ENCODE data around the gene TSHZ3.

DNA sequence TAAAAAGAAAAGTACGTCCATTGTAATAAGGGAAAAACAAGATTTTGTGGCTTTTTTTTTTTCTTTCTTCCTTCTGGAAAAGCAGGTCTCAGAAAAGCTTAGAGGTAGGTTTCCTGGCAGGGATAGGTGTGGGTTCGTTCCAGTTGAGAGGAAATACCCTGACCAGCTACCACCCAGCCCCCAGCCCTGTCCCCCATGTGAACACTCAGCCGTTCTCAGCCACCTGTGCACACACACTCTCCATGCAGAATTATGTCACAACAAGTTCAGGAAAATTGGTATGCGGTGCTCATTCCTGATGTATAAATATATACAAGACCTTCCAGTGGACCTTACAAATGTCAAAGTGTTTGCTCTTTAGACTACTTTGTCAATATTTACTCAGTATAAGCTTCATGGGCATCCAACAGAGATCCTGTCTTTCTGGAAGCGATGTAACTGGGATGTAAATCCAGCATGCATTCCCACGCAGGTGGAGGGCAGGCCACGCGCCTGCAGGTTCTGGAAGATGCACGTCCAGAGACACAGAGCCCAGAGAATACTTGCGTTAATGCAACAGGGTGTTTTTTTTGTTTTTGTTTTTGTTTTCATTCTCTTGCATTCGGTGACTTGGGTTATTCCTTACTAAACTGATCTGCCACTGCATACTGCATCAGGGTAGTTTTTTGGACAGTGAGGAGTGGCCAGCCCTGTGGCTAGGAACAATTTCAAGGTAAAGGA is 68.8 kb downstream of the TSHZ3 start:
- TF ChIP-seq EZH2 (IDR thresholded peaks at IDR 0.05), result no peak
- no peak for TF ChIP-seq CTCF (IDR thresholded peaks at IDR 0.05 in 2 of 3, conservative IDR thresholded peaks at IDR 0.05 in 1 of 3; ENCODE audit: borderline replicate concordance in 1 of 3, insufficient read depth in 1 of 3, low read depth in 2 of 3, low read length in 2 of 3)
- no peak for TF ChIP-seq POLR2A (IDR thresholded peaks at IDR 0.05; ENCODE audit: borderline replicate concordance, extremely low read depth, insufficient read depth, insufficient read length)
- TF ChIP-seq, protein P1, sequence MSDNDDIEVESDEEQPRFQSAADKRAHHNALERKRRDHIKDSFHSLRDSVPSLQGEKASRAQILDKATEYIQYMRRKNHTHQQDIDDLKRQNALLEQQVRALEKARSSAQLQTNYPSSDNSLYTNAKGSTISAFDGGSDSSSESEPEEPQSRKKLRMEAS (IDR thresholded peaks at IDR 0.05), result no peak
- TF ChIP-seq ELF1 (IDR thresholded peaks at IDR 0.05; ENCODE audit: borderline replicate concordance, low read depth), result no peak
- TF ChIP-seq TCF7L2 (IDR thresholded peaks at IDR 0.05; ENCODE audit: borderline replicate concordance, extremely low read depth, insufficient read depth, insufficient read length), result no peak
- no peak for TF ChIP-seq SIN3A (IDR thresholded peaks at IDR 0.05; ENCODE audit: low read depth)

Measured in HCT116 (cell line).